Fibroblast of the conjunctiva (primary cell): Measurements from ENCODE around the gene PLXND1.
A peak's percentile ranks its signal among the peaks of the same experiment; 100 is the strongest.
"Not testable (repeated sequence)": the region's sequence is repeated elsewhere in the genome, so short reads cannot be mapped to it uniquely, and the experiment has no call there.

ENCODE experiments used
- DNase-seq: peaks from one replicate; pipeline ENCODE4 v3.0.0-alpha.2; 2010; ENCODE audit warnings: low read depth

PLXND1 gene

DNA sequence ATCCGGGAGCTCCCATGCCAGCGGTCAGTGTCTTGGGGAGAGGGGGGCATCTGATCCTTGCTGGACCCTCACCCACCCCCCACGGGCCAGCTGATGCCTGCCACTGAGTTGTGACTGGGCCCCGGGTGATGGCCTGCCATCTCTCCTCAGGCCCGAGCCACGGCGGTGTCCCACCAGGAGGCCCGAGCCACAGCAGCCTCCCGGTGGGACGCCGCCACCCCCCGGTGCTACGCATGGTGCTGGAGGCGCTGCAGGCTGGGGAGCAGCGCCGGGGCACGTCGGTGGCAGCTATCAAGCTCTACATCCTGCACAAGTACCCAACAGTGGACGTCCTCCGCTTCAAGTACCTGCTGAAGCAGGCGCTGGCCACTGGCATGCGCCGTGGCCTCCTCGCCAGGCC, 59.2 kb downstream of the PLXND1 start:
- DNase-seq = no peak

DNA sequence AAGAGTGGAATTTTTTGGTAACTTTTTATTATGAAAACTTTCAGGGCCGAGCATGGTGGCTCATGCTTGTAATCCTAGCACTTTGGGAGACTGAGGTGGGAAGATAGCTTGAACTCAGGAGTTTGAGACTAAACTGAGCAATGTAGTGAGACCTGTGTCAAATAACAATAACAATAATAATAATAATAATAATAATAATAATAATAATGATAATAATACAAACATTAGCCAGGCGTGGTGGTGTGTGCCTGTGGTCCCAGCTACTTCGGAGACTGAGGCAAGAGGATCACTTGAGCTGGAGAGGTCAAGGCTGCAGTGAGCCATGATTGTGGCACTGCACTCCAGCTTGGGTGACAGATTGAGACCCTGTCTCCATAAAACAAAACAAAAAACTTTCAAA, 60.5 kb downstream of the PLXND1 start:
- DNase-seq = not testable (repeated sequence)

DNA sequence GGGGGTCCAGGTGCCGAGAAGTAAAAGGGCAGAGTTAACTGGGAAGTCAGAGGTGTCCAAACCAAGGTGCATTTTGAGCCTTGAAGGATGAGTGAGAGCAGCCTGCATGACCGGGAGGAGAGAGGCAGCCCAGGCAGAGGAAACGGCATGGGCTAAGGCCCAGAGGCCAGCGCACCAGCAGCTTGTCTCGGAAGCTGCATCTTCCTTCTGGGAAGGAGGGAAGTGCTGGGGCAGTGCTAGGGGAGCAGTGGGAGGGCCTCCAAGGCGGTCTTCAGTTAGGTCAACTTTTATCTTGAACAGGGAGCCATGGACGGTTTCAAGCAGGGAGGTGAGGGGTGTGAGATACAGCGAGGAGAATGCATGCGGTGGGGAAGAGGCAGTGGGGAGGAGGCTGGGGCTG, 62.5 kb downstream of the PLXND1 start:
- DNase-seq = no peak

DNA sequence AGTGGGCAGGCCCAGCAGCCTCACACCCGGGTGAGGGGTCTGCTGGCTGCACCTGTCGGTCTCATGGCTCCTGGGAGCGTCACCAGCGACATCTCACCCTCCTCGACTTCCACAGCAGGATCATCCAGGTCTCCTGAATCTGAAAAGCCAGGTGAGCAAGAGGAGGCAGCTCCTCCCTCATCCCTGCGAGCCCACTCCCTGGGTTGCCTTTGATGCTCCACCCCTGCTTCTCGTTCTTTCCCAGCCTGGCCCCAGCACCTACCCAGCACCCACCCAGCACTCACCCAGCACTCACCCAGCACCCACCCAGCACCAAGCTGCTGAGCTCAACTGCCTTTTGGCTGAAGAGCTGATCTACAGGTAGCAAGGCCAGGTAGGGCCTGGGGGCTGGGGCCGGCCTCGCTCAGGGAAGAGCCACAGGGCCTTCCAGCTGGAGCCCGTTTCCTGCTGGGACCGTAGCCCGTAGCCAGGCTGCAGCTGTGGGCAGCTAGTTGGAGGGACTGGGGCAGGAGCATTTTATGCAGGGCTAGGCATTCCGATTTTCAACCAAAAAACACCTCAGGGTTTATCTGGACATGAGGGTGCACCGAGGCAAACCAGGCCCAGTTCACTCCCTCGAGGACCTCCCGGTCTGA, 63.2 kb downstream of the PLXND1 start, which contains the start of gene H1-8:
Gene H1-8 (plus strand): TSS at position 20 of the 635 bp plus-strand sequence. CDS start 44 bp downstream, at position 64.
- DNase-seq = no peak

DNA sequence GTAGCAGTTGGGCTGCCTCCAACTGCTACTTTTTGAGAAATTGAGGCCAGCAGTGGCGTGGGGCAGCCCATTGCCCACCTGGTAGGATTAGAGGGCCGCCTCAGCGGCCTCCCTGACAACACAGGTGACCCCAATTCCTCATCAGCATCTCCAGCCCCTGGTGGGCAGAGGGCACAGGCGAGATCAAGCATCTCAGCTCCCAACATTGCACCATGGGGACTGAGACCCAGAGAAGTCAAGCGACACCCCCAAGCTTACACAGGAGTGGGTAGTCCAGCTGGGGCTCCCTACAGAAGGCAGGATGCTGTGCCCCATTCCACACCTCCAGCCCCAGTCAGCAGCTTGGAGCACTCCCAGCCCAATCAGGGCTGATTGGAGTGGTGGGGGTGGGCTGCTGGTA, 63.7 kb downstream of the PLXND1 start:
- DNase-seq = no peak

DNA sequence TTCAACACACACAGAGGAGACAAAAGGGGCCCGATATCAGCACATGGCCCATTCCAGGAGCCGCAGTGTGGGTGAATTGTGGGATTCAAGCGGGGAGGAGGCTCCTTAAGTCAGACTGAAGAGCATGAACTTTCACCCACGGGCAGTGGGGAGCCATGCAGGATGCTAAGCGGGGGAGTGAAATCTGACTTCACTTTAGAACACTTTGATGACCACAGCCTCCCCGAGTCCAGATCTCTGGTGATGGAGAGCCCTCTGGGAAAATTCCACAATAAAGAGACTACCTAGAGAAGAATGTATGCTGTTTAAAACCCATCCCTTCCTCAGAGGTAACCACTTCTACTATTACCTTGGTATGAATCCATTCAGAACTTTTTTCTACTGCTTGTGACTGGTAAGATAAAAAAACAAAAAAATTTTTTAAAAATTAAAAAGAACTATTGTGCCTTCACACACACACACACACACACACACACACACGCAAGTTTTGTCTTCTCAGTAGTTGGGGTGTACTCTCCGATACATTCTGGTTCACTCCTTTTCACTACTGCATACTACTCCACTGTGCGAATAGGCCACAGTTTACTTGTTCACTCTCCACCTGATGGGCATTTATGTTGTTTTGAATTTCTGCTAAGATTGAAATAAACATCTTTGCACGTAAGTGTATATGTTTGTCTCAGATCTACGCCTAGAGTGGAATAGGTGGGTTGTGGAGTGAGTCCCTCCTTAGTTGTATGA, 65.5 kb downstream of the PLXND1 start:
- DNase-seq = no peak

DNA sequence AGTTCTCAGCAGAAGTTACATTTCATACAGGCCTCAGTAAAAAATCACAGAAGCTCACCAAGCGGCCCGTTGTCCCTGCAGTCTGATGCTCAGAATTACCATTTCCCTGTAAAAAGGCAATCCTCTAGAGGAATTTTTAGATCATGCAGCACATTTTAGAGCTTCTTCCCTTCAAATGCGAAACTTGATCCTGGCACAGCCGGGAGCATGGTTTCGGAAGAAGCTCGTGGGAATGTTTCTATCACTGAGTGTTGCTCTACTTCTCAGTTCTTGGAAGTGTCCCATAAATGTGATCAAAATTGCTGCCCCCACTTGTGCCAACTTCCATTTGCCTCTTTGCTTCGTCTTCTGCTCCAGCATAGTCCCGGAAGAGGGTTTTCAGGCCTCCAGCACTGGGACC, 67.3 kb downstream of the PLXND1 start:
- no peak for DNase-seq

DNA sequence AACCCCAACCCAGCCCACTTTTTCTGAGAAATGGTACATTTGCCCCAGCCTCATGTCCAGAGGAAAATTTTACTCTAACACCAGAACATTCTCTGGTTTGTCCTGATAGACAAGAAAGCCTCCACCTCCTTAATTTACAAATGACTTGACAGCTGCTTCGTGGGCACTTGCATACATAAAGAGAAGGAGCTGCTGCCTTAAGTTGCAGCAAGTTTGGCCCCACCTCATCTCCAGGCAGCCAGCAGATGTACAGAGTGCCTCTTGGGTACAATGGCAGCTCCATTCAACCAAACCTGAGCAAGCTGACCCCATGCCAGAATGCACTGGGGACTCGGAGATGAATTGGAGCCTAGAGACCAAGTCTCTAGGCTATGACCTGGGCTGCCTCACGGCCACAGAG, 69.7 kb downstream of the PLXND1 start:
- no peak for DNase-seq

DNA sequence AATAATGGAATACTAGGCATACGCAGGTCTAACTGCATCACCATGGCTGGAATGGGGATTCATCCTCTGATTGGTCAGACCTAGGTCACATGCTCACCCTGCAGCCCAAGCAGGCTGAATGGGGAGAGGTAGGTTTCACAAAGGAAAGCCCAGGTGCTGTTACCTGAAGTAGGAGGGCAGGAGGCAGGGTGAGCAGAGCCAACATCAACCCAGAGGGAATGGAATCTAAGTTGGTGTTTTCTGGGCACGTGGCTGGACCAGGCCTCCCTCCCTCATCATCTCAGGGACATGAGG, 70.2 kb downstream of the PLXND1 start:
- no peak for DNase-seq

DNA sequence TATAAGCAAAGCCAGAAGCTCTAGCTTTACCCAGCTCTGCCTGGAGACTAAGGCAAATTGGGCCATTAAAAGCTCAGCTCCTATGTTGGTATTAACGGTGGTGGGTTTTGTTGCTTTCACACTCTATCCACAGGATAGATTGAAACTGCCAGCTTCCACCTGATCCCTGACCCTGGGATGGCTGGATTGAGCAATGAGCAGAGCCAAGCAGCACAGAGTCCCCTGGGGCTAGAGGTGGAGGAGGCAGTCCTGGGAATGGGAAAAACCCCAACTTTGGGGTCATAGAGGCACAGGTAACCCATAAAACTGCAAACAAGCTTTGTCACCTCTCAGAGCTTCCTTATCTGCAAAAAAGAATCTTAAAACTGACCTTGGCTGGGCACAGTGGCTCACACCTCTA, 71.4 kb downstream of the PLXND1 start:
- DNase-seq = no peak

DNA sequence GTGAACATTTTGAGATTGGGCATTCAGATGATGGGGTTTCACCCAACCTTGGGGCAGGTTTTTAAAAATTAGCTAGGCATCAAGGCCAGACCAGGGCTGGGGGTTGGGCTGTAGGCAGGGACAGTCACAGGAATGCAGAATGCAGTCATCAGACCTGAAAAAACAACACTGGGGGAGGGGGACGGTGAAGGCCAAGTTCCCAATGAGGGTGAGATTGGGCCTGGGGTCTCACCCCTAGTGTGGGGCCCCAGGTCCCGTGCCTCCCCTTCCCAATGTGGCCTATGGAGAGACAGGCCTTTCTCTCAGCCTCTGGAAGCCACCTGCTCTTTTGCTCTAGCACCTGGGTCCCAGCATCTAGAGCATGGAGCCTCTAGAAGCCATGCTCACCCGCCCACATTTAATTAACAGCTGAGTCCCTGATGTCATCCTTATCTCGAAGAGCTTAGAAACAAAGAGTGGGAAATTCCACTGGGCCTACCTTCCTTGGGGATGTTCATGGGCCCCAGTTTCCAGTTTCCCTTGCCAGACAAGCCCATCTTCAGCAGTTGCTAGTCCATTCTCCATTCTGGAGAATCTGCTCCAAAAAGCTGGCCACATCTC, 71.9 kb downstream of the PLXND1 start:
- no peak for DNase-seq

DNA sequence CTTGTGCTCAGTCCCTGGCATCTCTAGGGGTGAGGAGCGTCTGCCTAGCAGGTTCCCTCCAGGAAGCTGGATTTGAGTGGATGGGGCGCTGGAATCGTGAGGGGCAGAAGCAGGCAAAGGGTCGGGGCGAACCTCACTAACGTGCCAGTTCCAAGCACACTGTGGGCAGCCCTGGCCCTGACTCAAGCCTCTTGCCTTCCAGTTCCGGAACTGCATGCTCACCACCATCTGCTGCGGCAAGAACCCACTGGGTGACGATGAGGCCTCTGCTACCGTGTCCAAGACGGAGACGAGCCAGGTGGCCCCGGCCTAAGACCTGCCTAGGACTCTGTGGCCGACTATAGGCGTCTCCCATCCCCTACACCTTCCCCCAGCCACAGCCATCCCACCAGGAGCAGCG, 73.1 kb downstream of the PLXND1 start:
- DNase-seq = no peak

DNA sequence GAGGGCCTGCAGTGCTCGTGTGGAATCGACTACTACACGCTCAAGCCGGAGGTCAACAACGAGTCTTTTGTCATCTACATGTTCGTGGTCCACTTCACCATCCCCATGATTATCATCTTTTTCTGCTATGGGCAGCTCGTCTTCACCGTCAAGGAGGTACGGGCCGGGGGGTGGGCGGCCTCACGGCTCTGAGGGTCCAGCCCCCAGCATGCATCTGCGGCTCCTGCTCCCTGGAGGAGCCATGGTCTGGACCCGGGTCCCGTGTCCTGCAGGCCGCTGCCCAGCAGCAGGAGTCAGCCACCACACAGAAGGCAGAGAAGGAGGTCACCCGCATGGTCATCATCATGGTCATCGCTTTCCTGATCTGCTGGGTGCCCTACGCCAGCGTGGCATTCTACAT, 74.2 kb downstream of the PLXND1 start:
- DNase-seq = no peak

DNA sequence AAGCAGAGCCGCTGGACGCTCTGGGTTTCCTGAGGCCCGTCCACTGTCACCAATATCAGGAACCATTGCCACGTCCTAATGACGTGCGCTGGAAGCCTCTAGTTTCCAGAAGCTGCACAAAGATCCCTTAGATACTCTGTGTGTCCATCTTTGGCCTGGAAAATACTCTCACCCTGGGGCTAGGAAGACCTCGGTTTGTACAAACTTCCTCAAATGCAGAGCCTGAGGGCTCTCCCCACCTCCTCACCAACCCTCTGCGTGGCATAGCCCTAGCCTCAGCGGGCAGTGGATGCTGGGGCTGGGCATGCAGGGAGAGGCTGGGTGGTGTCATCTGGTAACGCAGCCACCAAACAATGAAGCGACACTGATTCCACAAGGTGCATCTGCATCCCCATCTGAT, 74.8 kb downstream of the PLXND1 start:
- no peak for DNase-seq

DNA sequence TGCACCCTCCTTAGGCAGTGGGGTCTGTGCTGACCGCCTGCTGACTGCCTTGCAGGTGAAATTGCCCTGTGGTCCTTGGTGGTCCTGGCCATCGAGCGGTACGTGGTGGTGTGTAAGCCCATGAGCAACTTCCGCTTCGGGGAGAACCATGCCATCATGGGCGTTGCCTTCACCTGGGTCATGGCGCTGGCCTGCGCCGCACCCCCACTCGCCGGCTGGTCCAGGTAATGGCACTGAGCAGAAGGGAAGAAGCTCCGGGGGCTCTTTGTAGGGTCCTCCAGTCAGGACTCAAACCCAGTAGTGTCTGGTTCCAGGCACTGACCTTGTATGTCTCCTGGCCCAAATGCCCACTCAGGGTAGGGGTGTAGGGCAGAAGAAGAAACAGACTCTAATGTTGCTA, 75.7 kb downstream of the PLXND1 start:
- no peak for DNase-seq

DNA sequence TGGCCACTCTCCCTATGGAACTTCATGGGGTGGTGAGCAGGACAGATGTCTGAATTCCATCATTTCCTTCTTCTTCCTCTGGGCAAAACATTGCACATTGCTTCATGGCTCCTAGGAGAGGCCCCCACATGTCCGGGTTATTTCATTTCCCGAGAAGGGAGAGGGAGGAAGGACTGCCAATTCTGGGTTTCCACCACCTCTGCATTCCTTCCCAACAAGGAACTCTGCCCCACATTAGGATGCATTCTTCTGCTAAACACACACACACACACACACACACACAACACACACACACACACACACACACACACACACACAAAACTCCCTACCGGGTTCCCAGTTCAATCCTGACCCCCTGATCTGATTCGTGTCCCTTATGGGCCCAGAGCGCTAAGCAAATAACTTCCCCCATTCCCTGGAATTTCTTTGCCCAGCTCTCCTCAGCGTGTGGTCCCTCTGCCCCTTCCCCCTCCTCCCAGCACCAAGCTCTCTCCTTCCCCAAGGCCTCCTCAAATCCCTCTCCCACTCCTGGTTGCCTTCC, 76.2 kb downstream of the PLXND1 start:
- peak; percentile 18 for DNase-seq

DNA sequence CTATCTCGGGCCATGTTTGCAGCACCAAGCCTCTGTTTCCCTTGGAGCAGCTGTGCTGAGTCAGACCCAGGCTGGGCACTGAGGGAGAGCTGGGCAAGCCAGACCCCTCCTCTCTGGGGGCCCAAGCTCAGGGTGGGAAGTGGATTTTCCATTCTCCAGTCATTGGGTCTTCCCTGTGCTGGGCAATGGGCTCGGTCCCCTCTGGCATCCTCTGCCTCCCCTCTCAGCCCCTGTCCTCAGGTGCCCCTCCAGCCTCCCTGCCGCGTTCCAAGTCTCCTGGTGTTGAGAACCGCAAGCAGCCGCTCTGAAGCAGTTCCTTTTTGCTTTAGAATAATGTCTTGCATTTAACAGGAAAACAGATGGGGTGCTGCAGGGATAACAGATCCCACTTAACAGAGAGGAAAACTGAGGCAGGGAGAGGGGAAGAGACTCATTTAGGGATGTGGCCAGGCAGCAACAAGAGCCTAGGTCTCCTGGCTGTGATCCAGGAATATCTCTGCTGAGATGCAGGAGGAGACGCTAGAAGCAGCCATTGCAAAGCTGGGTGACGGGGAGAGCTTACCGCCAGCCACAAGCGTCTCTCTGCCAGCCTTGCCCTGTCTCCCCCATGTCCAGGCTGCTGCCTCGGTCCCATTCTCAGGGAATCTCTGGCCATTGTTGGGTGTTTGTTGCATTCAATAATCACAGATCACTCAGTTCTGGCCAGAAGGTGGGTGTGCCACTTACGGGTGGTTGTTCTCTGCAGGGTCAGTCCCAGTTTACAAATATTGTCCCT, 76.9 kb downstream of the PLXND1 start:
- no peak for DNase-seq

DNA sequence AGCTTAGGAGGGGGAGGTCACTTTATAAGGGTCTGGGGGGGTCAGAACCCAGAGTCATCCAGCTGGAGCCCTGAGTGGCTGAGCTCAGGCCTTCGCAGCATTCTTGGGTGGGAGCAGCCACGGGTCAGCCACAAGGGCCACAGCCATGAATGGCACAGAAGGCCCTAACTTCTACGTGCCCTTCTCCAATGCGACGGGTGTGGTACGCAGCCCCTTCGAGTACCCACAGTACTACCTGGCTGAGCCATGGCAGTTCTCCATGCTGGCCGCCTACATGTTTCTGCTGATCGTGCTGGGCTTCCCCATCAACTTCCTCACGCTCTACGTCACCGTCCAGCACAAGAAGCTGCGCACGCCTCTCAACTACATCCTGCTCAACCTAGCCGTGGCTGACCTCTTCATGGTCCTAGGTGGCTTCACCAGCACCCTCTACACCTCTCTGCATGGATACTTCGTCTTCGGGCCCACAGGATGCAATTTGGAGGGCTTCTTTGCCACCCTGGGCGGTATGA, 77.8 kb downstream of the PLXND1 start, which contains the start of gene RHO:
Gene RHO (plus strand): TSS at position 51 of the 512 bp plus-strand sequence. CDS start 95 bp downstream, at position 146.
- no peak for DNase-seq

DNA sequence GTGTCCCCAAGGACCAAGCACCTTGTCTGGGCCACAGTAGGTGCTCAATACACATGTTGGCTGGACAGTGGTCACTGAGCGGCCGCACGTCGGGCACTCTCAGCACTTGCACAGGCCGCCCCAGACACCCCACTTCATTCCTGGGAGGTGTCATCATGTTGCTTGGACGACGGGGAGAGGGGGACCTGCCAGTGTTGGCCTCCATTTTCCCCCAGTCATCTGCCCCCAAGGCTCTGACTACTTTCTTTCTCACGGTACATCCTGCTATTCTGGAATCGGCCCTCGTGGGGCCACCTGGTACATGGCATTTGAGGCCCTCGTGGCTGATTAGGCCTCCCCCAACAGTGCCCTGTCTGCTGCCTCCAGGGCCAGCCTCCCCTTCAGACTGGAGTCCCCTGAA, 79.2 kb downstream of the PLXND1 start:
- DNase-seq = no peak

DNA sequence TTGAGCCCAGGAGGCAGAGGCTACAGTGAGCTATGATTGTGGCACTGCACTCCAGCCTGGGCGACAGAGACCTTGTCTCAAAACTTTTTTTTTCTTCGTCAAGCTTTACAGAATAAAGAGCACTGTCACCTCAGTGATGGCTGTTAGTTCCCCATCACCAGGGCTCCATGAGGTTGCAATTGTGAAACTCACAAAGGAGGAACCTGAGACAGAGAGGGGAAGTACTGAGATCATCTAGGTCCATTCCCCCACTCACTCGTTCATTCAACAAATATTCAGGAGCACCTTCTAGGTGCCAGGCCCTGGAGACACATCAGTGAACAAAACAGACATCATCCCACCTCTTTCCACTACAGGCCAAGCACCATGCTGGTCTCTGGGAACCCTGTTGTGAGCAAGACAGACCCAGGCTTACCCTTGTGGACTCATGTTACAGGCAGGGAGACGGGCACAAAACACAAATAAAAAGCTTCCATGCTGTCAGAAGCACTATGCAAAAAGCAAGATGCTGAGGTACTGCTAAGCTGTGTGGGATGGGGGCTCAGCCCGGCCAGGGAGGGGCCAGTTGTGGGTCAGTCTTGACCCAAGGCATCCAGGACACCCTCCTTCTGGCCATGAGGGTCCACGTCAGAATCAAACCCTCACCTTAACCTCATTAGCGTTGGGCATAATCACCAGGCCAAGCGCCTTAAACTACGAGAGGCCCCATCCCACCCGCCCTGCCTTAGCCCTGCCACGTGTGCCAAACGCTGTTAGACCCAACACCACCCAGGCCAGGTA, 80.2 kb downstream of the PLXND1 start:
- no peak for DNase-seq

DNA sequence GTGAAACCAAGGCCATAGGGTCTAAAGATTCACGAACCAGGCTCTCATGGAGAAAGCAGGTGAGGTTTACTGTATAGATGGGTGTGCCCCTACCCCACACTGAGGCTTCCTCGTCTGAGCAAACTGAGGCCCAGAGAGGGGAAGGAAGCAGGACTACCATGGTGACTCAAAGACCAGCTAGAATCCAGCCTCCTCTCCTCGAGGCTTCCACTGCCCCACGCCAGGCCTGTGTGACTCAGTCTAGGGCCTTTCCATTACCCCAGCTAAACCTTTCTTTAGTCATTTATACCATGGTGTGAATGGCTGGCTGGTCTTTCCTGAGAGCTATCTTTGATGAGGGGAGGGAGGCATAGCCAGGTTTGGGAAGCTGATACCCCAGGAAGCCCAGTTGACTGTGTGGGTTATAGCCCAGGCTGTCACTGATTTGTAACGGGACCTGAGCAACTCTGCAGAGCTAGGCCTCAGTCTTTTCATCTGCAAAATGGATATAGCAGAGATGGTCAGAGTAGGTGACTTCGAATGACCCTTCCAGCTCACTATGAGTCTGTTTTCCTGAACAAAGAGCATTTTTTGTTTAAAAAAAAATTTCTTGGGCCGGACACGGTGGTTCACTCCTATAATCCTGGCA, 81.0 kb downstream of the PLXND1 start:
- DNase-seq = no peak
